ENCODE data around the gene ATIC.
"Not testable (repeated sequence)": the region's sequence is repeated elsewhere in the genome, so short reads cannot be mapped to it uniquely, and the experiment has no call there.

DNA sequence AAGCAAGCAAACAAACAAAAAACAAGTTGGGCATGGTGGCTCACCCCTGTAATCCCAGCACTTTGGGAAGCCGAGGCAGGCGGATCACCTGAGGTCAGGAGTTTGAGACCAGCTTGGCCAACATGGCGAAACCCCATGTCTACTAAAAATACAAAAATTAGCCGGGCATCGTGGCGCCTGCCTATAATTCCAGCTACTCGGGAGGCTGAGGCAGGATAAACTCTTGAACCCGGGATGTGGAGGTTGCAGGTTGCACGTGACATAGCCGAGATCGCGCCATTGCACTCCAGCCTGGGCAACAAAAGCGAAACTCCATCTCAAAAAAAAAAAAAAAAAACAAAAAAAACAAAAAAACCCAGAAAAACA, 617 bp upstream of the ATIC start:
- TF ChIP-seq, protein P1, sequence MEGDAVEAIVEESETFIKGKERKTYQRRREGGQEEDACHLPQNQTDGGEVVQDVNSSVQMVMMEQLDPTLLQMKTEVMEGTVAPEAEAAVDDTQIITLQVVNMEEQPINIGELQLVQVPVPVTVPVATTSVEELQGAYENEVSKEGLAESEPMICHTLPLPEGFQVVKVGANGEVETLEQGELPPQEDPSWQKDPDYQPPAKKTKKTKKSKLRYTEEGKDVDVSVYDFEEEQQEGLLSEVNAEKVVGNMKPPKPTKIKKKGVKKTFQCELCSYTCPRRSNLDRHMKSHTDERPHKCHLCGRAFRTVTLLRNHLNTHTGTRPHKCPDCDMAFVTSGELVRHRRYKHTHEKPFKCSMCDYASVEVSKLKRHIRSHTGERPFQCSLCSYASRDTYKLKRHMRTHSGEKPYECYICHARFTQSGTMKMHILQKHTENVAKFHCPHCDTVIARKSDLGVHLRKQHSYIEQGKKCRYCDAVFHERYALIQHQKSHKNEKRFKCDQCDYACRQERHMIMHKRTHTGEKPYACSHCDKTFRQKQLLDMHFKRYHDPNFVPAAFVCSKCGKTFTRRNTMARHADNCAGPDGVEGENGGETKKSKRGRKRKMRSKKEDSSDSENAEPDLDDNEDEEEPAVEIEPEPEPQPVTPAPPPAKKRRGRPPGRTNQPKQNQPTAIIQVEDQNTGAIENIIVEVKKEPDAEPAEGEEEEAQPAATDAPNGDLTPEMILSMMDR (IDR thresholded peaks at IDR 0.05) = not testable (repeated sequence)
- not testable (repeated sequence) for TF ChIP-seq POLR2A, POLR2AphosphoS5 (IDR thresholded peaks at IDR 0.05)
